HG03439 (cell line): Measurements from ENCODE around the gene GFPT1.

ENCODE experiments used
- ATAC-seq: cut with Tn5 transposase; IDR thresholded peaks from one replicate; pipeline ENCODE4 v1.9.1; 2021; ENCODE audit warnings: mild to moderate bottlenecking, moderate library complexity; ENCODE audit not compliant: unreplicated experiment

The GFPT1 gene

GRCh38 chr2:69296421-69296820 lies 90.6 kb downstream of the GFPT1 start:
- no peak for ATAC-seq

GRCh38 chr2:69292256-69292655 lies 94.8 kb downstream of the GFPT1 start:
- no peak for ATAC-seq

GRCh38 chr2:69291721-69292120 lies 95.3 kb downstream of the GFPT1 start:
- ATAC-seq: no peak

- ATAC-seq: no peak
These were observed 95.9 kb downstream of the GFPT1 start for GRCh38 chr2:69291004-69291650.

GRCh38 chr2:69288429-69288828 lies 98.6 kb downstream of the GFPT1 start:
- ATAC-seq: no peak

GRCh38 chr2:69287544-69287943 lies 99.5 kb downstream of the GFPT1 start:
- ATAC-seq: no peak

GRCh38 chr2:69285379-69285894 lies 101.6 kb downstream of the GFPT1 start:
- no peak for ATAC-seq

- ATAC-seq: no peak
These were observed 106.1 kb downstream of the GFPT1 start for GRCh38 chr2:69280796-69281412.

GRCh38 chr2:69279931-69280681 lies 106.9 kb downstream of the GFPT1 start:
- no peak for ATAC-seq

- no peak for ATAC-seq
These were observed 107.8 kb downstream of the GFPT1 start for GRCh38 chr2:69279211-69279610.

GRCh38 chr2:69278366-69278765 lies 108.7 kb downstream of the GFPT1 start:
- ATAC-seq: no peak

- no peak for ATAC-seq
These were observed 111.5 kb downstream of the GFPT1 start for GRCh38 chr2:69275490-69275889.

GRCh38 chr2:69272803-69273471 lies 114.1 kb downstream of the GFPT1 start:
- no peak for ATAC-seq

- no peak for ATAC-seq
These were observed 115.2 kb downstream of the GFPT1 start for GRCh38 chr2:69271831-69272257.
